HS-27A (cell line): ENCODE data around the gene FAM236B.
"Not testable (repeated sequence)": the region's sequence is repeated elsewhere in the genome, so short reads cannot be mapped to it uniquely, and the experiment has no call there.

Experiments
- DNase-seq: peaks from one replicate; pipeline ENCODE4 v3.0.0-alpha.2; 2012; ENCODE audit warnings: low read depth, missing footprints

Gene FAM236B

DNA sequence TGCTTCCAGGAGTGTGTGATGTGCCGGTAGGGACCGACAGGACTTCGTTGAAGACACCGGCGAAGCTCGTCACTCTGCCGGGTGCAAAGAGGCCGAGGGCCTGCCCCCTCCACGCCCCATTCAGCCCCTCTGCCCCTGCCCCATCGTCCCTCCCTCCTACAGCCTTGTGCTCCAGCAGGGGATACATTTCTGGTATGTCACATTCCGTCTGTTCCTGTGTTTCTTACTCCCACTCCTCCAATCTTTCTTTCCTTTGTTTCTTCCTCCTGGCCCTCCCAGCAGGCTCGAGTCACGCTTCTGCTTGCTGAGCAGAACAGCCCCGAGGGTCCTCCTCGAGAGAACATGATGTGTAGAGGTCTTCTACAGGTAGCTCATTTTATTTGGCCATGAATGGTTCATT is at the start of gene FAM236B:
Gene FAM236B (minus strand): TSS at position 101 of the 400 bp plus-strand sequence. CDS start 100 bp downstream, at position 1.
- DNase-seq = not testable (repeated sequence)

DNA sequence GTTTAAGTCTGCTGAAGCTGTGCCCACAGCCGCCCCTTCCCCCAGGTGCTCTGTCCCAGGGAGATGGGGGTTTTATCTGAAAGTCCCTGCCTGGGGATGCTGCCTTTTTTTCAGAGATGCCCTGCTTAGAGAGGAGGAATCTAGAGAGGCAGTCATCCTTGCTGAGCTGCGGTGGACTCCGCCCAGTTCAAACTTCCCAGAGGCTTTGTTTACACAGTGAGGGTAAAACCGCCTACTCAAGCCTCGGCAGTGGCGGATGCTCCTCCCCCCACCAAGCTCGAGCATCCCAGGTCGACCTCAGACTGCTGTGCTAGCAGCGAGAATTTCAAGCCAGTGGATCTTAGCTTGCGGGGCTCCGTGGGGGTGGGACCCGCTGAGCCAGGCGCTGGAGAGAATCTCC is 48.2 kb upstream of the FAM236B start:
- not testable (repeated sequence) for DNase-seq

DNA sequence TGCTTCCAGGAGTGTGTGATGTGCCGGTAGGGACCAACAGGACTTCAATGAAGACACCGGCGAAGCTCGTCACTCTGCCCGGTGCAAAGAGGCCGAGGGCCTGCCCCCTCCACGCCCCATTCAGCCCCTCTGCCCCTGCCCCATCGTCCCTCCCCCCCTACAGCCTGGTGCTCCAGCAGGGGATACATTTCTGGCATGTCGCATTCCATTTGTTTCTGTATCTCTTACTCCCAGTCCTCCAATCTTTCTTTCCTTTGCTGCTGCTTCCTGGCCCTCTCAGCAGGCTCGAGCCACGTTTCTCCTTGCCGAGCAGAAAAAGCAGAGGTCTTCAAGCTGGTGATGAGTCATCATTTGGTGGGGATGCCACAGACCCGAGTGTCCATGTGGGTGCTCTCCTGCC is 25.6 kb upstream of the FAM236B start, which contains the start of gene FAM236D:
Gene FAM236D (minus strand): TSS at position 101 of the 400 bp plus-strand sequence. CDS start 100 bp downstream, at position 1.
- DNase-seq = not testable (repeated sequence)

DNA sequence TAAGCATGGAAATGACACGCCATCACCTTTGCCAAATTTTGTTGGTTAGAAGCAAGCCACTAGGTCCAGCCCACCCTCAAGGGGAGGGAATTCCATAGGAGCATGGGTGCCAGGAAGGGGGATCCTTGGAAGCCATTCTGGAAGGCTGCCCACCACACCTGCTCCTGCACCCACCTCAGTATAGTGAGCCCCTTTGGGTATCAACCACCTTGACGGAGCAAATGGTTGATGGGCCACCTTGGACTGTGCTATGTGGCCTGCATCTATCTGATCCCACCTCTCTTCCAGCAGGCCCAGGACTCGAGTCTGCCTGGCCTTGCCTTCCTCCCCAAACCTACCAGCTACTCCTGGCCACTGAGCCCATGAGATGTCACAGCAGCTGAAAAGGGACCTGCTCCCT is 7.9 kb upstream of the FAM236B start:
- not testable (repeated sequence) for DNase-seq

DNA sequence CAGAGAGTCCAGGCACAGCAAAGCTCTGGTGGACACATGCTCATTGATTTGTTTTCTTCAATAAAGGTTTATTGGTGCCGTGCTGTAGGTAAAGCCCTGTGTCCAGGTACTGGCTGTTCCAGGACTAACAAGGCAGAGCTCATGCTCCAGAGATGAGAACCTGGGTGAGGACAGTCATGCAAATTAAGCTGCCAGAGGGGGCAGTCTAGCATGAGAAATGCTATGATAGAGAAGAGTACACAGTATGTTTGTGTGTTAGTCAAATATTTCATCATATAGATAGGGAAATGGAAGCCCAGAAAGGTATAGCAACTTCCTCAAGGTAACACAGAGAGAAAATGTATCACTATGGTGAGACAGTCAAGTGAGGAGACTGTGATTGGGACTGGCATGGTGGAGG is 5.7 kb upstream of the FAM236B start:
- DNase-seq = not testable (repeated sequence)

DNA sequence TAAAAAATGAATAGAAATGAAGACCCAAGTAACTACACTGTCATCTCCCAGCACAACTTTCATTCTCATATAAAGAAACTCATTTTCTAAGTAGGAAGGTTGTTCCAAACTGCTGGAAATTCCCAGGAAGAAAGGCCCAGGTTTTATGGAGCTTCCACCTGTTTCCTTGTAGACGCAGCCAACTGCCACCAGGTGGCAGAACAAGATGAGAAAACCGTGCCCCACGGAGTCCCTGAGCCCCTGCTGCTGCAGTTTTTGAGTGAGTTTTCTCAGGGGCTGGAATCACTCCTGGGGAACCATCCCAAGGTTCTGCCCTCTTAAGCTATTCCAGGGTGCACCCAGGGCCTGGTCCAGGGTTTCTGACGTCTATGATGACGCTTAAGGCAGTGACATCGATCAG is 1.5 kb upstream of the FAM236B start:
- not testable (repeated sequence) for DNase-seq

DNA sequence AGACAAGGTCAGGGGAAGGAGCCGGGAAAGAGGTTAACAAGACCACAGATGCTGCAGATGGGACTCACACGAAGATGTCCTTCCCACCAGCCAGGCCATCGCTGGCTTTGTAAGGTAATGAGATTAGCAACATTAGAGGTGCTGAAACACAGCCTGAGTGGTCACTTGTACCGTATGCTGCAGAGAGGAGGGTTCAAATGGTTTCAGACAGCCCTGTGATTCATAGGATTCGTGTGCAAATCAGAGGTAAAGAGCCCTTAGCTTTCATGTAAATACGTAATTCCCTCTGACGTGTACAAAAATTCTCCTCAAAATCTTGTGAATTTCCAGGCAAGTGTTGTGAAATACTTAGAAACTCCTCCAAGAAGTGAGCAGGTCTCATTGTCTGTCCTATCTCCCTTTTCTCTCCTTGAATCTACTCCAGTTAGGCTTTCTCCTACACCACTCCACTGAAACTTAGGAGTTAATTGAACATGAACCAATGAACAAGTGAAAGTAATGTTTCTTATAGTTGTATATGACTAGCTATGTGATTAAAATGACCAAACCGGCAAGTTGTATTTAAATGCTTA is 991 bp upstream of the FAM236B start:
- not testable (repeated sequence) for DNase-seq

DNA sequence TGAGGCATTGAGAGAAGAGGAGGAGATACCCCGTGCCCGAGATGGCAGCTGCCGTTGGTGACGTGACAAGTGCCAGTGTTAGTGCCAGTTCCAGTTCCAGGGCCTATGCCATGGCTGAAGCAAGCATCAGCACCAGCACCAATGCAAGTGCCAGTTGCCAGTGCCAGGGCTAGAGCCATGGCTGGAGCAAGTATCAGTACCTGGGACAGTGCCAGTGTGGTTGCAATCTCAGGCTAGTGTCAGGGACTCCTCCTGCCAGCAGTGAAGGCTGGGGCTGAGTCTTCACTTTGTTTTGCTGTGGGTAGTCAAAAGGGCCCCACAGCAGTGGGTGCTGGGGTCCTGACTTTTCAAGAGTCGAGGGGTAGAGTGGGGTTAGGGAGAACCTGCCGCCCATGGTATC is 4.3 kb downstream of the FAM236B start:
- DNase-seq = not testable (repeated sequence)

DNA sequence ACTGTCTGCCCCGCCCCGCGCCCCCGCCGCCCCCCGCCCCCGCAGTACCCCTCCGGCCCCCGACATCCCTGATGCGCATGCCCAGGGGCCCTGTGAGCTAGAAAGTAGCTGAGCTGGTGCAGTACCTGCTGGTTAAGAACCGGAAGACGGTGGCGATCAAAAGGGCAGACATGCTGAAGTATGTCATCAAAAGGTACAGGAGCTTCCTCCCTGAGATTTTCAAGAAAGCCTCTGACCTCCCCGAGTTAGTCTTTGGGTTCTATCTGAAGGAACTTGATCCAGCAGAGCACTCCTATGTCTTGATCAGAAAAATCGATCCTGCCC is 5.0 kb downstream of the FAM236B start:
- not testable (repeated sequence) for DNase-seq

DNA sequence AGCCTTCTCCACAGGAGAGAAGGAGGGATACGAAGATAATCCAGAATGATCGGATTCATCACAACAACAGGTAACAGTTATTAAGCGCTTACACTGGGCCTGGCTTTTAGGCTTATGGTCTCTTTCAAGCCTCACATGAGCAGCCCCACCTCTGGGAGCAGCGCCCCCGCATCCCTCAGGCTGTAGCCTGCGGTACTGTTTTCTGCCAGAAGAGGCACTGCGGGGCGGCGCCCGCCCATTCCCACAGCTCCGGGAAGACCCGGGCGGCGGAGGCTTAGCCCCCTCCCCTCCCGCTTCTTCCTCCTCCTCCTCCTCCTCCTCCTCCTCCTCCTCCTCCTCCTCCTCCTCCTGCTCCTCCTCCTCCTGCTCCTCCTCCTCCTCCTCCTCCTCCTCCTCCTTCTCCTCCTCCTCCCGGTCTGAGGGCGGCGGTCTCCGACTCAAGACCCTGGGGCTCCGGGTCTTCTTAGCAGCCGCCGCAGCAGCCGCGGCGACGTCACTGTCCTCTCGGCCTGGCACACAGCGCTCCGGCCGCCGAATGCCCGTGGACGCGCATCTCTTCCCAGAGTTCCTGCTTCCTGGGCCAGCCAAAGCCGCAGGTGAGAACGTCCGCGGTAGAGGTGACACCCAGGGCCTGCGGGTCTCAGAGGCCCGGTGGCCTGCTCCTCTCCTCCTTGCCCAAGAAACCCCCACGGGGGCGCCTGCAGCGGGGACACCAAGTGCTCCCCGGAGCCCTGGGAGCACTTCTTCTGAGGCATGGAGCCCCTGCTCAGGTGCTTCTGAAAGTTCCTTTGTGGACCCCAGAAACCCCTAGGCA is 5.6 kb downstream of the FAM236B start, which contains the start of gene DMRTC1B:
Gene DMRTC1B (plus strand): TSS at position 238 of the 814 bp plus-strand sequence. CDS start 68,246 bp downstream, outside the sequence.
- DNase-seq = not testable (repeated sequence)

DNA sequence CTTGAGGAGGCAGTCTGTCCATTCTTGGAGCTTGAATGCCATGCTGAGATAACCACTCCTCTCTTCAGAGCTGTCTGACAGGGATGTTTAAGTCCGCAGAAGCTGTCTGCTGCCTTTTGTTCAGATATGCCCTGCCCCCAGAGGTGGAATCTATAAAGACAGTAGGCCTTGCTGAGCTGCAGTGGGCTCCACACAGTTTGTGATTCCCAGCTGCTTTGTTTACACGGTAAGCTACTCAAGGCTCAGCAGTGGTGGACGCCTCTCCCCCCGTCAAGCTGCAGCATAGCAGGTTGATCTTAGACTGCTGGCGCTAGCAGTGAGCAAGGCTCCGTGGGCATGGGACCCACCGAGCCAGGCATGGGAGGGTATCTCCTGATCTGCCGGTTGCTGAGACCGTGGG is 22.0 kb downstream of the FAM236B start:
- not testable (repeated sequence) for DNase-seq

DNA sequence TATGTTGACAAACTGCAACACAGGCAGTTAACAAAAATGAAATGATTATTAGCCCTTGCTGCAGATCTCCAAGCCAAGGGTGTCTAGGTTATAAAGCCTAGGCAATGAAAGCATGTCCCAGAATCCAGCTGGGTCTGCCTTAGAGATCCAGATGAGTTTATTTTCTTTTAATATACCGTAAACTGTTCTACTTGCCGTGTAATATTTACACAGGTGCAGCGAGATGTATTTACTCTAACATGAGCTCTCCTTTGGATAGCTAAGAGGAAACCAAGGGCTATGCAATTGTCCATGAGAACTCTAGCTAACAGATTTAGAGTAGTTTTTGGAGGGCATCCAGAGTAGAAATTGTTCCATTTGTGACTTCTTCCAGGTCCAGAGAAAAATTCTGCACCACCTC is 33.9 kb downstream of the FAM236B start:
- DNase-seq = not testable (repeated sequence)

DNA sequence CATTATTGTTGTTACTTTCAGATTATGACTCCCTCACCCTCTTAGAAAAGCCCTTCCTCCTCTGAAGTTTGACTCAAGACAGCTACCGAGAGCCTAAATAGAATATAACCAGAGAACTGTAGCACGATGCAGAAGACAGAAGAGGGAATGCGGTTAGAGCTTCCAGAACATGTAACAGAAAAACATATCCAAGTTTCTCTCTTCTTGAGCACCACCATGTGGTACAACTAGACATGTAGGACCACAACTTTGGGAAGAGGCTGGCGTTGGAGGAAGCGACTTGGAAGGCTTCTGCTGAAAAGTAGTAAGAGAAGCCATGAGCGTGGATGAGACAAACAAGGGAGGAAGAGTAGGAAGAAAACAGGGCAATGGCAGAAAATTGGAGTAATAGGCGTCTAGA is 36.9 kb downstream of the FAM236B start:
- not testable (repeated sequence) for DNase-seq

DNA sequence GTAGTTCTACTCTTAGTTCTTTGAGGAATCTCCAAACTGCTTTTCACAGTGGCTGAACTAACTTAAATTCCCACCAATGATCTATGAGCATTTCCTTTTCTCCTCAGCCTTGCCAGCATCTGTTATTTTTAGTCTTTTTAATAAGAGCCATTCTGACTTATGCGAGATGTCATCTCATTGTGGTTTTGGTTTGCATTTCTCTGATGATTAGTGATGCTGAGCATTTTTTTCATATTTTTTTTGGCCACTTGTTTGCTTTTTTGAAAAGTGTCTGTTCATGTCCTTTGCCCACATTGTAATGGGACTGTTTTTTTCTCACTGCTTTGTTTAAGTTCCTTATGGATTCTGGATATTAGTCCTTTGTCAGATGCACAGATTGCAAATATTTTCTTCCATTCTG is 46.9 kb downstream of the FAM236B start:
- DNase-seq = no peak

DNA sequence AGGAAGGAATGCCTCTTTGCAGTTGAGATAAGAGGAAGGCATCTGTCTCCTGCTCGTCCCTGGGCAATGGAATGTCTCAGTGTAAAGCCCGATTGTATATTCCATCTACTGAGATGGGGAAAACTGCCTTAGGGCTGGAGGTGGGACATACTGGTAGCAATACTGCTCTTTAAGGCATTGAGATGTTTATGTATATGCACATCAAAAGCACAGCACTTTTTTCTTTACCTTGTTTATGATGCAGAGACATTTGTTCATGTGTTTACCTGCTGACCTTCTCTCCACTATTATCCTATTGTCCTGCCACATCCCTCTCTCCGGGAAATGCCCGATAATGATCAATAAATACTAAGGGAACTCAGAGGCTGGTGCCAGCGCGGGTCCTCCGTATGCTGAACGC is 48.8 kb downstream of the FAM236B start:
- DNase-seq = not testable (repeated sequence)
